ENCODE results near the gene ZBTB20. TPM values are rescaled to one million over a fixed set of nuclear protein-coding genes. Genes with fewer than 3 reads are reported as not detected.

The ZBTB20 gene
- total and polyA plus RNA-seq, 2 donors from 2014 or later = 0.99 to 142 TPM

DNA sequence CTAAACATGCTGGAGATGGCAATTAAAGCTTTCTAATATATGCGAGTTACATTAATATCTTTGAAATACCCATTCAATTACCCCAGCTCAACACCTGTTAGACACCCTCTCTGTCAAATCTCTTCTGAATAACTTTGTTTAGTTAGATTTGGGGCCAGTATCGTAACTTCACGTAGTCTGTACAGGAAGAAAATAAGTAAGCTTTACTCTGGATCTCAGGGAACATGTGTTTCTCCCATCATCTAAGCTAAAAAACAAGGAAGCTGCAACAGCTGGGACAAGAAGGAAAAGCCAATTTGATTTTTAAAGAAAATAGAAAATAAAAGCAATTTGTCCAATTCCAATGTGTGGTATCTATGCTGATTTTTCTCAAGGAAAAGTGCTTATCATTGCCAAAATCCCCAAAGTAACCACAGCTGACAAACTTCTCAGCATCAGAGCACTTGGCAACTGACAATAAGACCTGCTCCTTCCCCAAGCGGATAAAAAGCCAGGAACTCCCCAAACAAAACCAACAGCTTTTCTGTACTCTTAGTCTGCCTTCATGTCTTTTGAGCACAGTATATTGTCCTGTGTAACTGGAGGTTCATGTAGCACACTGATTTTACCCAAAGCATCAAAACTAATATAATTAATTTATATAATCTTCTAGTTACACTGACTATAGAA, 279.1 kb downstream of the ZBTB20 start:
- DNase-seq (no peak), FAIRE-seq (no peak)
- H3K9ac ChIP-seq (ENCODE audit: low read length in 3 of 3) = no peak overlapping the region
- H3K27ac ChIP-seq (ENCODE audit: low read depth in 2 of 2, low read length in 2 of 2) = no peak overlapping the region
- H3K4me1 ChIP-seq (ENCODE audit: control insufficient read depth in 2 of 3, insufficient read depth in 2 of 3, low read depth in 1 of 3, low read length in 3 of 3) = peaks cover 0 to 2% (median 2%) of the 10 kb centered on the region in 3 donors
- TF ChIP-seq, protein P1, sequence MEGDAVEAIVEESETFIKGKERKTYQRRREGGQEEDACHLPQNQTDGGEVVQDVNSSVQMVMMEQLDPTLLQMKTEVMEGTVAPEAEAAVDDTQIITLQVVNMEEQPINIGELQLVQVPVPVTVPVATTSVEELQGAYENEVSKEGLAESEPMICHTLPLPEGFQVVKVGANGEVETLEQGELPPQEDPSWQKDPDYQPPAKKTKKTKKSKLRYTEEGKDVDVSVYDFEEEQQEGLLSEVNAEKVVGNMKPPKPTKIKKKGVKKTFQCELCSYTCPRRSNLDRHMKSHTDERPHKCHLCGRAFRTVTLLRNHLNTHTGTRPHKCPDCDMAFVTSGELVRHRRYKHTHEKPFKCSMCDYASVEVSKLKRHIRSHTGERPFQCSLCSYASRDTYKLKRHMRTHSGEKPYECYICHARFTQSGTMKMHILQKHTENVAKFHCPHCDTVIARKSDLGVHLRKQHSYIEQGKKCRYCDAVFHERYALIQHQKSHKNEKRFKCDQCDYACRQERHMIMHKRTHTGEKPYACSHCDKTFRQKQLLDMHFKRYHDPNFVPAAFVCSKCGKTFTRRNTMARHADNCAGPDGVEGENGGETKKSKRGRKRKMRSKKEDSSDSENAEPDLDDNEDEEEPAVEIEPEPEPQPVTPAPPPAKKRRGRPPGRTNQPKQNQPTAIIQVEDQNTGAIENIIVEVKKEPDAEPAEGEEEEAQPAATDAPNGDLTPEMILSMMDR (IDR thresholded peaks at IDR 0.05; ENCODE audit: borderline replicate concordance, extremely low read depth, insufficient read depth) = no peak
- no peaks in the 10 kb centered on the region for H3K9me3 ChIP-seq (ENCODE audit: control insufficient read depth in 2 of 3, insufficient read depth in 1 of 3, low read length in 3 of 3)
- no peak overlapping the region for H3K4me3 ChIP-seq (ENCODE audit: low read length in 3 of 3)
- intact Hi-C loops (cut with DNase I) = no loop called here
- H3K36me3 ChIP-seq (ENCODE audit: control insufficient read depth in 2 of 3, insufficient read depth in 3 of 3, low read length in 3 of 3) = no peaks in the 10 kb centered on the region
- no peaks in the 10 kb centered on the region for H3K27me3 ChIP-seq (ENCODE audit: control insufficient read depth, insufficient read depth, low read length)

DNA sequence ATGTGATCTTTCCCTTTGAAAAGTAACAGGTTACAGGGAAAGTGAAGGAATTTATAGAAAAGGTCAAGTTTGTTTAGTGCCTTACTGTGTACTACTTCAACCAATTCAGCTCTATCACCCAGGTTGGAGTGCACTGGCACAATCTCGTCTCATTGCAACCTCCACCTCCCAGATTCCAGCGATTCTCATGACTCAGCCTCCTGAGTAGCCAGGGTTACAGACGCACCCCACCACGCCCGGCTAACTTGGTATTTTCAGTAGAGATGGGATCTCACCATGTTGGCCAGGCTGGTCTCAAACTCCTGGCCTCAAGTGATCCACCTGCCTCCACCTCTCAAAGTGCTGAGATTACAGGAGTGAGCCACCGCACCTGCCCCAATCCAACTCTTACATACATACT, 279.7 kb downstream of the ZBTB20 start:
- Histone ChIP-seq H3K4me3 (ENCODE audit: low read length in 3 of 3) (no peak overlapping the region), H3K9ac (ENCODE audit: low read length in 3 of 3) (no peak overlapping the region), H3K4me1 (ENCODE audit: control insufficient read depth in 2 of 3, insufficient read depth in 2 of 3, low read depth in 1 of 3, low read length in 3 of 3) (peaks cover 0 to 2% (median 0%) of the 10 kb centered on the region in 3 donors), H3K27me3 (ENCODE audit: control insufficient read depth, insufficient read depth, low read length) (no peaks in the 10 kb centered on the region), H3K36me3 (ENCODE audit: control insufficient read depth in 2 of 3, insufficient read depth in 3 of 3, low read length in 3 of 3) (no peaks in the 10 kb centered on the region), H3K9me3 (ENCODE audit: control insufficient read depth in 2 of 3, insufficient read depth in 1 of 3, low read length in 3 of 3) (no peaks in the 10 kb centered on the region), H3K27ac (ENCODE audit: low read depth in 2 of 2, low read length in 2 of 2) (no peak overlapping the region)
- intact Hi-C loops (cut with DNase I) = no loop called here
- TF ChIP-seq, protein P1 (IDR thresholded peaks at IDR 0.05; ENCODE audit: borderline replicate concordance, extremely low read depth, insufficient read depth) = no peak
- no peak for FAIRE-seq
- DNase-seq = peak in 1 of 5 donors; percentile 30

DNA sequence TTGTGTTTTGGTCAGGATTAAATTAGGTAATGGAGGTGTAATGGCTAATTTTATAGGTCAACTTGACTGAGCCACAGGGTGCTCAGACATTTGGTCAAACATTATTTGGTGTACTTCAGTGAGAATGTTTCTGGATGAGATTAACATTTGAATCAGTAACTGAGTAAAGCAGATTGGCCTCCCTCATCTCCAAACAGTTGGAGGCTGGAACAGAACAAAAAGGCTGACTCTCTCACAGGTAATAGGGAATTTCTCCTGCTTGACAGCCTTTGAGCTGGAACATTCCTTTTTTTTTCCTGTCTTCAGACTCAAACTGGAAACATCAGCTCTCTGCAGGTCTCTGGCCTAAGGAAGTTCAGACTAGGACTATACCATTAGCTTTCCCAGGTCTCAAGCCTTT, 280.7 kb downstream of the ZBTB20 start:
- FAIRE-seq = no peak
- Histone ChIP-seq H3K4me3 (ENCODE audit: low read length in 3 of 3) (no peak overlapping the region), H3K9ac (ENCODE audit: low read length in 3 of 3) (no peak overlapping the region), H3K36me3 (ENCODE audit: control insufficient read depth in 2 of 3, insufficient read depth in 3 of 3, low read length in 3 of 3) (no peaks in the 10 kb centered on the region), H3K4me1 (ENCODE audit: control insufficient read depth in 2 of 3, insufficient read depth in 2 of 3, low read depth in 1 of 3, low read length in 3 of 3) (peaks cover 0 to 2% (median 0%) of the 10 kb centered on the region in 3 donors), H3K27me3 (ENCODE audit: control insufficient read depth, insufficient read depth, low read length) (no peaks in the 10 kb centered on the region), H3K27ac (ENCODE audit: low read depth in 2 of 2, low read length in 2 of 2) (no peak overlapping the region), H3K9me3 (ENCODE audit: control insufficient read depth in 2 of 3, insufficient read depth in 1 of 3, low read length in 3 of 3) (no peaks in the 10 kb centered on the region)
- TF ChIP-seq, protein P1 (IDR thresholded peaks at IDR 0.05; ENCODE audit: borderline replicate concordance, extremely low read depth, insufficient read depth) = no peak
- no peak for DNase-seq
- intact Hi-C loops (cut with DNase I) = no loop called here

All from kidney (tissue), 14 donors.